IMR-90 (cell line): ENCODE data around the gene LOC101059915.

Experiments used
- ATAC-seq: fragments of 200-7000 bp; cut with Tn5 transposase; 2 replicates; pipeline ENCODE4 v1.9.1; 2020; ENCODE audit warnings: low read depth, mild to moderate bottlenecking, moderate library complexity
- BruUV-seq: library from RNA; stranded (reverse); fragments of 400-500 nt; replicated peaks from 2 replicates; lab custom pipeline; 2021; lab: Mats Ljungman, UMichigan
- CTCF ChIA-PET: fragments of 300-600 bp; formaldehyde crosslinking; extraction: SDS; loops from one replicate; lab custom pipeline; 2021; ENCODE audit warnings: antibody characterized with exemption; lab: Yijun Ruan, JAX
- POLR2A ChIA-PET: fragments of 300-600 bp; sonication (Branson Sonifier 250); formaldehyde crosslinking; loops from one replicate; lab custom pipeline; 2022; ENCODE audit warnings: antibody characterized with exemption; ENCODE audit not compliant: unreplicated experiment; lab: Charles Lee
- DNase-seq: peaks from one replicate; pipeline ENCODE4 v3.0.0; 2013
- H2AFZ ChIP-seq: replicated peaks from 2 replicates; pipeline ENCODE3; 2013; ENCODE audit warnings: low read length, mild to moderate bottlenecking; ENCODE audit not compliant: poor library complexity
- H2AK5ac ChIP-seq: 2 replicates; pipeline ENCODE4 v1.6.1; 2013; ENCODE audit warnings: low read depth, low read length, inconsistent platforms
- H2AK9ac ChIP-seq: replicated peaks from 2 replicates; pipeline ENCODE3; 2013; ENCODE audit warnings: mild to moderate bottlenecking, low read depth, low read length, moderate library complexity; ENCODE audit not compliant: poor library complexity
- H2BK120ac ChIP-seq: 2 replicates; pipeline ENCODE4 v1.6.1; 2013; ENCODE audit warnings: low read depth, low read length, inconsistent platforms
- H2BK15ac ChIP-seq: 3 replicates; pipeline ENCODE4 v1.6.1; 2013; ENCODE audit warnings: low read depth, low read length, inconsistent platforms
- H2BK20ac ChIP-seq: 2 replicates; pipeline ENCODE4 v1.6.1; 2013; ENCODE audit warnings: low read depth, mild to moderate bottlenecking, inconsistent platforms, low read length, moderate library complexity
- H2BK5ac ChIP-seq: 2 replicates; pipeline ENCODE4 v1.6.1; 2013; ENCODE audit warnings: mild to moderate bottlenecking, low read depth, low read length, inconsistent platforms; ENCODE audit not compliant: poor library complexity, severe bottlenecking
- H3K14ac ChIP-seq: replicated peaks from 2 replicates; pipeline ENCODE4 v1.6.1; 2013; ENCODE audit warnings: low read depth, low read length, inconsistent platforms
- H3K18ac ChIP-seq: 2 replicates; pipeline ENCODE4 v1.6.1; 2013; ENCODE audit warnings: low read depth, low read length, control low read depth
- H3K23ac ChIP-seq: 2 replicates; pipeline ENCODE4 v1.6.1; 2013; ENCODE audit warnings: low read depth, low read length, inconsistent platforms
- H3K27ac ChIP-seq: 2 replicates; pipeline ENCODE4 v1.5.1; 2013; ENCODE audit warnings: mild to moderate bottlenecking, control low read depth, low read length; ENCODE audit not compliant: insufficient read depth
- H3K27me3 ChIP-seq: 2 replicates; pipeline ENCODE4 v1.6.1; 2013; ENCODE audit warnings: low read length; ENCODE audit not compliant: control insufficient read depth, insufficient read depth
- H3K36me3 ChIP-seq: 2 replicates; pipeline ENCODE4 v1.6.1; 2013; ENCODE audit warnings: low read length, mixed read lengths; ENCODE audit not compliant: control insufficient read depth, insufficient read depth
- H3K4ac ChIP-seq: 2 replicates; pipeline ENCODE4 v1.6.1; 2013; ENCODE audit warnings: low read depth, low read length, inconsistent platforms
- H3K4me1 ChIP-seq: 2 replicates; pipeline ENCODE4 v1.6.1; 2013; ENCODE audit warnings: low read length, mixed read lengths; ENCODE audit not compliant: control insufficient read depth, insufficient read depth
- H3K4me2 ChIP-seq: 2 replicates; pipeline ENCODE4 v1.6.1; 2013; ENCODE audit warnings: low read depth, mild to moderate bottlenecking, control low read depth, low read length, moderate library complexity
- H3K4me3 ChIP-seq: 2 replicates; pipeline ENCODE4 v1.5.1; 2013; ENCODE audit warnings: low read depth, mild to moderate bottlenecking, control low read depth, low read length, moderate library complexity; ENCODE audit not compliant: insufficient read depth
- H3K56ac ChIP-seq: 2 replicates; pipeline ENCODE4 v1.6.1; 2013; ENCODE audit warnings: low read length, inconsistent platforms; ENCODE audit not compliant: insufficient read depth; ENCODE audit errors: extremely low read depth
- H3K79me1 ChIP-seq, 2 experiments: 2 replicates each; pipeline ENCODE4 v1.6.1; 2013; ENCODE audit warnings: low read length in 2 of 2, inconsistent platforms in 1 of 2, low read depth in 1 of 2
- H3K9ac ChIP-seq: 2 replicates; pipeline ENCODE4 v1.6.1; 2013; ENCODE audit warnings: low read depth, low read length, control low read depth
- H3K9me1 ChIP-seq: 2 replicates; pipeline ENCODE4 v1.6.1; 2013; ENCODE audit warnings: low read length, inconsistent platforms; ENCODE audit not compliant: insufficient read depth
- H3K9me3 ChIP-seq: 2 replicates; pipeline ENCODE4 v1.6.1; 2013; ENCODE audit warnings: low read length; ENCODE audit not compliant: control insufficient read depth, insufficient read depth
- H4K20me1 ChIP-seq: 2 replicates; pipeline ENCODE4 v1.6.1; 2013; ENCODE audit warnings: low read length, inconsistent platforms; ENCODE audit not compliant: insufficient read depth
- H4K5ac ChIP-seq: 2 replicates; pipeline ENCODE4 v1.6.1; 2013; ENCODE audit warnings: mild to moderate bottlenecking, low read depth, low read length, control low read depth
- H4K8ac ChIP-seq, 2 experiments: 2 replicates each; pipeline ENCODE4 v1.6.1; 2013; ENCODE audit warnings: low read depth in 2 of 2, low read length in 2 of 2, control low read depth in 1 of 2, inconsistent platforms in 1 of 2
- H4K91ac ChIP-seq: 2 replicates; pipeline ENCODE4 v1.6.1; 2013; ENCODE audit warnings: low read depth, low read length, inconsistent platforms; ENCODE audit not compliant: insufficient read depth
- BHLHE40 ChIP-seq: fragments of 150-350 bp; IDR thresholded peaks from 2 replicates; pipeline ENCODE4 v1.6.1; 2016; ENCODE audit warnings: mild to moderate bottlenecking, low read depth, low read length
- CHD1 ChIP-seq: IDR thresholded peaks from 2 replicates; pipeline ENCODE4 v1.6.1; 2012; ENCODE audit warnings: low read depth, low read length, improper control_type of control experiment
- RCOR1 ChIP-seq: IDR thresholded peaks from 2 replicates; pipeline ENCODE4 v1.6.1; 2012; ENCODE audit warnings: mild to moderate bottlenecking, low read length, improper control_type of control experiment; ENCODE audit not compliant: insufficient replicate concordance
- RFX5 ChIP-seq: IDR thresholded peaks from 2 replicates; pipeline ENCODE4 v1.8.0; 2012; ENCODE audit warnings: low read depth, mild to moderate bottlenecking, low read length, moderate library complexity
- WGBS, 2 experiments: methylation state at CpG; one replicate each; pipeline versions ENCODE4 v1.1.5 to v1.1.7; 2013; ENCODE audit warnings: missing lambda C conversion rate in 2 of 2; ENCODE audit not compliant: insufficient read length in 1 of 2; ENCODE audit errors: extremely low coverage in 2 of 2; 5-methylcytosine and 5-hydroxymethylcytosine counted together
- dilution Hi-C: fragments of 300-500 bp; cut with HindIII; formaldehyde crosslinking; loops from one replicate; pipeline ENCODE4 v1.14.3; 2018; ENCODE audit warnings: low sequenced_read_pairs; ENCODE audit not compliant: unreplicated experiment
- in situ Hi-C: fragments of 300-500 bp; cut with MboI; formaldehyde crosslinking; loops from 3 replicates; pipeline ENCODE4 v1.14.3; 2019; ENCODE audit warnings: low sequenced_read_pairs, inconsistent platforms, mixed read lengths
- intact Hi-C: fragments of 100-400 bp; cut with micrococcal nuclease; formaldehyde crosslinking; loops from 2 replicates; pipeline ENCODE4 v1.10.0; 2022
- TF ChIP-seq, protein P1 (sequence below): conservative IDR thresholded peaks from 2 replicates; pipeline ENCODE4 v1.5.1; 2012; ENCODE audit warnings: mild to moderate bottlenecking, low read depth, low read length, improper control_type of control experiment
- TF ChIP-seq, protein P2 (sequence below): fragments of 150-350 bp; IDR thresholded peaks from 2 replicates; pipeline ENCODE4 v1.6.1; 2017; ENCODE audit warnings: mild to moderate bottlenecking, antibody characterized with exemption, low read length, low read depth

The LOC101059915 gene

DNA sequence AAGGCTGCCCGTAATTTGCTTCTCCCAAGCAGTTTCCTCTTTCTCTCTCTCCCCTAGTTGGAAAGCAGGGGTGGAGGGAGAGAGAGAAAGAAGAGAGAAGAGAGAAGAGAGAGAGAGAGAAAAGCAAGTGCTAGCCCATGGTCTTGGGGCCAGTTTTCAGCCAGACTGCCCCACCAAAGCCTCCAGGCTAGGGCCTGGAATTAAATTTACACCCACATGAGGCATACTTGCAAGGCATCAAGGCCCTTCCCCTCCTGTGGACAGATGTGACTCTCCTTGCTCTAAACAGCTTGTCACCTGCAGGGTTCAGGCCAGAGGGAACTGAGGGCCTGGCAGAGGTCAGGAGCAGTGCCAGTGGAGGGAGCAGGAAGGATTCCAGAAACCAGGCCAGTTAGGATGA lies 47.4 kb upstream of the LOC101059915 start:
- Histone ChIP-seq H2BK15ac (no peak overlapping the region), H4K8ac (no peak overlapping the region), H3K4ac (no peak overlapping the region), H3K4me2 (no peak overlapping the region), H3K9me3 (no peaks in the 10 kb centered on the region; the same call in 1 of the 2 replicates), H3K56ac (no peak overlapping the region), H2AFZ (no peak overlapping the region), H4K20me1 (no peaks in the 10 kb centered on the region), H4K91ac (no peak overlapping the region), H3K14ac (no peak overlapping the region), H2BK5ac (no peak overlapping the region), H4K5ac (no peak overlapping the region), H3K27me3 (peaks cover 3% of the 10 kb centered on the region; the same call in 1 of the 2 replicates), H3K36me3 (no peaks in the 10 kb centered on the region; the same call in 1 of the 2 replicates), H3K9me1 (no peaks in the 10 kb centered on the region), H3K27ac (no peak overlapping the region), H2AK5ac (no peak overlapping the region), H3K9ac (no peak overlapping the region), H3K4me1 (no peaks in the 10 kb centered on the region; the same call in 1 of the 2 replicates), H3K23ac (no peak overlapping the region), H3K18ac (no peak overlapping the region), H2AK9ac (no peak overlapping the region), H2BK20ac (no peak overlapping the region), H3K4me3 (no peak overlapping the region), H2BK120ac (no peak overlapping the region), H3K79me1 (no peaks in the 10 kb centered on the region)
- DNase-seq, result no peak
- TF ChIP-seq CHD1 (no peak), RCOR1 (no peak), BHLHE40 (no peak), RFX5 (no peak)
- TF ChIP-seq, protein P1, sequence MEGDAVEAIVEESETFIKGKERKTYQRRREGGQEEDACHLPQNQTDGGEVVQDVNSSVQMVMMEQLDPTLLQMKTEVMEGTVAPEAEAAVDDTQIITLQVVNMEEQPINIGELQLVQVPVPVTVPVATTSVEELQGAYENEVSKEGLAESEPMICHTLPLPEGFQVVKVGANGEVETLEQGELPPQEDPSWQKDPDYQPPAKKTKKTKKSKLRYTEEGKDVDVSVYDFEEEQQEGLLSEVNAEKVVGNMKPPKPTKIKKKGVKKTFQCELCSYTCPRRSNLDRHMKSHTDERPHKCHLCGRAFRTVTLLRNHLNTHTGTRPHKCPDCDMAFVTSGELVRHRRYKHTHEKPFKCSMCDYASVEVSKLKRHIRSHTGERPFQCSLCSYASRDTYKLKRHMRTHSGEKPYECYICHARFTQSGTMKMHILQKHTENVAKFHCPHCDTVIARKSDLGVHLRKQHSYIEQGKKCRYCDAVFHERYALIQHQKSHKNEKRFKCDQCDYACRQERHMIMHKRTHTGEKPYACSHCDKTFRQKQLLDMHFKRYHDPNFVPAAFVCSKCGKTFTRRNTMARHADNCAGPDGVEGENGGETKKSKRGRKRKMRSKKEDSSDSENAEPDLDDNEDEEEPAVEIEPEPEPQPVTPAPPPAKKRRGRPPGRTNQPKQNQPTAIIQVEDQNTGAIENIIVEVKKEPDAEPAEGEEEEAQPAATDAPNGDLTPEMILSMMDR, result no peak
- TF ChIP-seq, protein P2, sequence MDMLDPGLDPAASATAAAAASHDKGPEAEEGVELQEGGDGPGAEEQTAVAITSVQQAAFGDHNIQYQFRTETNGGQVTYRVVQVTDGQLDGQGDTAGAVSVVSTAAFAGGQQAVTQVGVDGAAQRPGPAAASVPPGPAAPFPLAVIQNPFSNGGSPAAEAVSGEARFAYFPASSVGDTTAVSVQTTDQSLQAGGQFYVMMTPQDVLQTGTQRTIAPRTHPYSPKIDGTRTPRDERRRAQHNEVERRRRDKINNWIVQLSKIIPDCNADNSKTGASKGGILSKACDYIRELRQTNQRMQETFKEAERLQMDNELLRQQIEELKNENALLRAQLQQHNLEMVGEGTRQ, result no peak
- intact Hi-C loops, result no loop called here
- CTCF ChIA-PET, result interaction anchor here (0.9 kb wide), 1 partner anchor 31 kb away, joined by 5 read pairs; no protein-coding TSS in a partner anchor
- no peak for ATAC-seq
- in situ Hi-C loops, result no loop called here
- dilution Hi-C loops, result no loop called here
- POLR2A ChIA-PET, result no interaction called here
- no CpG with 5 or more reads among the region's 1 CpG for WGBS, 2 experiments
- no TSS peak for BruUV-seq
